Ishikawa (cell line): ENCODE data around the gene DEK.

Source experiments
- CEBPB ChIP-seq: IDR thresholded peaks from 2 replicates; pipeline ENCODE4 v1.6.1; 2012
- CREB1 ChIP-seq: IDR thresholded peaks from 2 replicates; pipeline ENCODE4 v1.6.1; 2012; ENCODE audit warnings: low read depth
- EGR1 ChIP-seq: IDR thresholded peaks from 2 replicates; pipeline ENCODE4 v1.6.1; 2012
- EP300 ChIP-seq: IDR thresholded peaks from 2 replicates; pipeline ENCODE4 v1.6.1; 2012; ENCODE audit warnings: borderline replicate concordance
- FOXM1 ChIP-seq: IDR thresholded peaks from 2 replicates; pipeline ENCODE4 v1.6.1; 2012; ENCODE audit warnings: low read depth, borderline replicate concordance
- NFIC ChIP-seq: IDR thresholded peaks from 2 replicates; pipeline ENCODE4 v1.6.1; 2012
- RAD21 ChIP-seq: IDR thresholded peaks from 2 replicates; pipeline ENCODE4 v1.6.1; 2012; ENCODE audit warnings: low read depth
- TAF1 ChIP-seq: IDR thresholded peaks from 2 replicates; pipeline ENCODE4 v1.6.1; 2012; ENCODE audit warnings: low read depth, mild to moderate bottlenecking
- TCF12 ChIP-seq: IDR thresholded peaks from 2 replicates; pipeline ENCODE4 v1.6.1; 2012; ENCODE audit warnings: low read depth
- TEAD4 ChIP-seq: IDR thresholded peaks from 2 replicates; pipeline ENCODE4 v1.6.1; 2012
- YY1 ChIP-seq: IDR thresholded peaks from 2 replicates; pipeline ENCODE4 v1.6.1; 2012; ENCODE audit warnings: low read depth
- ZBTB7A ChIP-seq: IDR thresholded peaks from 2 replicates; pipeline ENCODE4 v1.6.1; 2012; ENCODE audit warnings: low read depth
- TF ChIP-seq, protein P1 (sequence below): IDR thresholded peaks from 2 replicates; pipeline ENCODE4 v1.6.1; 2012; ENCODE audit warnings: low read depth, mild to moderate bottlenecking
- TF ChIP-seq, protein P2 (sequence below): IDR thresholded peaks from 2 replicates; pipeline ENCODE4 v1.6.1; 2012
- TF ChIP-seq, protein P3 (sequence below): IDR thresholded peaks from 2 replicates; pipeline ENCODE4 v1.6.1; 2012

Gene DEK

DNA sequence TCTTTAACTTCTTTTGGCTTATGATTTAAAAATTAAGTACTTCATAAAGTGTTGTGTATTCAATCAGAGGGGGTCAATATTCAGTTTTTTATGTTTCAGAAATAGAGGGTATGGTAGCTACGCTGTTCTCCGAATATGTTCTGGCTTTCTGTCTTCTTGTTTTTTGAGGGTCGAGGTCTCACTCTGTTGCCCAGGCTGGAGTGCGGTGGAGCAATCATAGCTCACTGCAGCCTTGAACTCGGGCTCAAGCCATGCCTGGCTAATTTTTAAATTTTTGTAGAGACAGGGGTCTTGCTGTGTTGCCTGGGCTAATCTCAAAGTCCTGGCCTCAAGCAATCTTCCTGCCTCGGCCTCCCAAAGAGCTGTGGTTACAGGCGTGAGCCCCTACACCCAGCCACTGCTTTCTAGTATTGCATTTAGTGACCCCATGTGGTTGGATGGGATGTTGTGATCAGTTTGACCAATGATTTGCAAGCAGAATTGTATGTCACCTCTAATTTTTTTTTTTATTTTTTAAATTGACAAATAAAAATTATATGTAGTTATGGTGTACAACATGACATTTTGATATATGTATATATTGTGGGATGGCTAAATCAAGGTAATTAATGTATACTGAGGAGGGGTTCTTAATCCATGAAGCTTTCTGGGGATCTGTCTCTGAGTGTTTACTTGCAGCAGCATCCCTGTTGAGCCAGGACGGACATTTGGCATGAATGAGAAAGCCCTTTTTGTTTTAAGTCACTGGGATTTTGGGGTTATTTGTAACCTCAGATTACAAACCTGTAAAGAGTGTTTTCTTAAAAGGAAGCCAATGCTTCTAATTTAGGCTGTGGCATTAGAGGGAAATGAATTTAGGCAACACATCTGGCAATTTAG is 38.5 kb upstream of the DEK start:
- TF ChIP-seq RAD21 (peak; percentile 31; the same call in 1 of the 2 replicates), ZBTB7A (no peak)

DNA sequence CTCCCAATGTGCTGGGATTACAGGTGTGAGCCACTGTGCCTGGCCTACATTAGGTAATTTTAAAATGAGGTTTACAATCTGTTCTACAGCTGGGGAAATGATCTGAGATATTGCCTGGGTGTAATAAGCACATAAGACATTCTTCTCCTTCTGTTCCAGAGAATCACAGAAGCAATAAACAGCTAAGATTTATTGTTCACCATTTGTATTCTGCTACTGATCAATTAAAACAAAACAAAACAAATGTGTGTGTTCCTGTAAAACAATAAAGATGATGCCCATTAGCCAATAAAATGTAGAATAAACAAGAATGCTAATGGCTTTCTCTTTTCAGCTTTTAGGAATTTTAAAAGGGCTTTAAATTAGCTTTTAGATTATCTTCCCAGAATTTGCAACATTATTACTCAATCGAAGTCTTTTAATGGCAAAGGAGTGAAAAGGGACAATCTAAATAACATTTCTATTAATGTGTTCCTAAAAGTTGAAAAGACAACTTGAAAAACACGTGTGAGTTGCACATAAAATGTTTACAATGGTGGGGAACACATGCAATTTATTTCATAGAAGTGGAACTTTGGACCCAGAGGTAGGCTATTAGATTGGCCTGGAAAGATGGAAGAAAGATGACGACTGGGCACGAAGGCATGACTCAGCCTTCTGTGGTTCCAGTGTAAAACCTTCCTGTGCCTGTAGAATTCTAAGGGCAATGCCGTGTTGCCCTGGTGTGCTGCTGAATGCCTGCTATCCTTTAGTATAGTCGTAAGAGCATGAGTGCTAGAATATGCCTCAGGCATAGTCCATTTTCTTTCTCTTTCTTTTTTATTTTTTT is 29.0 kb upstream of the DEK start:
- TF ChIP-seq EGR1 (no peak), TAF1 (no peak), NFIC (no peak), YY1 (no peak)

DNA sequence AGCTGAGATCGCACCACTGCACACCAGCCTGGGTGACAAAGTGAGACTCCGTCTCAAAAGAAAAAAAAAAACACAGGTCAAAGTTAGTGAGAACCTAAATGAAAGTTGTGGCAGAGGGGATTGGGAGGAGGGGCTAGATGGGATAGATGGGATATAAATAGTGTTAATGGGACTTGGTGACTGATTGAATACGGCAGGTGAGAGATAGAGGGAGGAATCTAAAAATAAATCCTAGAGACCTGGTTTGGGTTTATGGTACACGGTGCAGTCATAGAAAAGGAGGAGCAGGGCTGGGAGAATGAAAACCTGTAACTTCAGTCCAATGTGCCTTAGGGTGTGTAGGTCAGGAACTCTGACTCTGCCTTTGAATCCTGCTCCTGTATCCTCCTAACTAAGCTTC is 25.0 kb upstream of the DEK start:
- TF ChIP-seq, protein P1, sequence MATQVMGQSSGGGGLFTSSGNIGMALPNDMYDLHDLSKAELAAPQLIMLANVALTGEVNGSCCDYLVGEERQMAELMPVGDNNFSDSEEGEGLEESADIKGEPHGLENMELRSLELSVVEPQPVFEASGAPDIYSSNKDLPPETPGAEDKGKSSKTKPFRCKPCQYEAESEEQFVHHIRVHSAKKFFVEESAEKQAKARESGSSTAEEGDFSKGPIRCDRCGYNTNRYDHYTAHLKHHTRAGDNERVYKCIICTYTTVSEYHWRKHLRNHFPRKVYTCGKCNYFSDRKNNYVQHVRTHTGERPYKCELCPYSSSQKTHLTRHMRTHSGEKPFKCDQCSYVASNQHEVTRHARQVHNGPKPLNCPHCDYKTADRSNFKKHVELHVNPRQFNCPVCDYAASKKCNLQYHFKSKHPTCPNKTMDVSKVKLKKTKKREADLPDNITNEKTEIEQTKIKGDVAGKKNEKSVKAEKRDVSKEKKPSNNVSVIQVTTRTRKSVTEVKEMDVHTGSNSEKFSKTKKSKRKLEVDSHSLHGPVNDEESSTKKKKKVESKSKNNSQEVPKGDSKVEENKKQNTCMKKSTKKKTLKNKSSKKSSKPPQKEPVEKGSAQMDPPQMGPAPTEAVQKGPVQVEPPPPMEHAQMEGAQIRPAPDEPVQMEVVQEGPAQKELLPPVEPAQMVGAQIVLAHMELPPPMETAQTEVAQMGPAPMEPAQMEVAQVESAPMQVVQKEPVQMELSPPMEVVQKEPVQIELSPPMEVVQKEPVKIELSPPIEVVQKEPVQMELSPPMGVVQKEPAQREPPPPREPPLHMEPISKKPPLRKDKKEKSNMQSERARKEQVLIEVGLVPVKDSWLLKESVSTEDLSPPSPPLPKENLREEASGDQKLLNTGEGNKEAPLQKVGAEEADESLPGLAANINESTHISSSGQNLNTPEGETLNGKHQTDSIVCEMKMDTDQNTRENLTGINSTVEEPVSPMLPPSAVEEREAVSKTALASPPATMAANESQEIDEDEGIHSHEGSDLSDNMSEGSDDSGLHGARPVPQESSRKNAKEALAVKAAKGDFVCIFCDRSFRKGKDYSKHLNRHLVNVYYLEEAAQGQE, result no peak
- TF ChIP-seq RAD21, result no peak
- no peak for TF ChIP-seq TEAD4
- TF ChIP-seq CREB1, result no peak
- TF ChIP-seq CEBPB, result no peak
- TF ChIP-seq ZBTB7A, result no peak
- no peak for TF ChIP-seq TCF12
- no peak for TF ChIP-seq NFIC
- no peak for TF ChIP-seq FOXM1
- TF ChIP-seq TAF1, result no peak
- no peak for TF ChIP-seq EGR1
- TF ChIP-seq EP300, result no peak
- TF ChIP-seq, protein P2, sequence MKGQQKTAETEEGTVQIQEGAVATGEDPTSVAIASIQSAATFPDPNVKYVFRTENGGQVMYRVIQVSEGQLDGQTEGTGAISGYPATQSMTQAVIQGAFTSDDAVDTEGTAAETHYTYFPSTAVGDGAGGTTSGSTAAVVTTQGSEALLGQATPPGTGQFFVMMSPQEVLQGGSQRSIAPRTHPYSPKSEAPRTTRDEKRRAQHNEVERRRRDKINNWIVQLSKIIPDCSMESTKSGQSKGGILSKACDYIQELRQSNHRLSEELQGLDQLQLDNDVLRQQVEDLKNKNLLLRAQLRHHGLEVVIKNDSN, result no peak

DNA sequence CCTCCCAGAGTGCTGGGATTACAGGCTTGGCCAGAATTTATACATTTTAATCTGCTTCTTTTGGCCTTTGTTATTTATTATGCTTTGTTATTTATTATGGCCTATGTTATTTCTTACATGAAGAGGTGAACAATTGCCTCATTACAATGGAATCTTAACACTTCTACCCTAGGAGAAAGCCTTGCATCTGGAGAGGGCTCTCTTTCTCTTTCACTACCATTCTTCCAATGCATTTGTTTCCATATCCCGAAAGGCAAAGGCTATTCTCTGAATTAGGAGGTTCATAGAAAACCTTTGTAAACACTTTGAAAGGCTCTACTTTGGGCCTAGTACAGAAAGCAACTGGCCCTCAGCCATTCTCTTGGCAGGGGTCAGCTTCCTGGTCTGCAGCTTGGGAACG is 19.9 kb upstream of the DEK start:
- TF ChIP-seq, protein P1, result no peak
- no peak for TF ChIP-seq NFIC
- no peak for TF ChIP-seq CREB1
- no peak for TF ChIP-seq RAD21
- no peak for TF ChIP-seq EGR1
- TF ChIP-seq FOXM1, result no peak
- TF ChIP-seq TEAD4, result no peak
- no peak for TF ChIP-seq YY1
- no peak for TF ChIP-seq TAF1

DNA sequence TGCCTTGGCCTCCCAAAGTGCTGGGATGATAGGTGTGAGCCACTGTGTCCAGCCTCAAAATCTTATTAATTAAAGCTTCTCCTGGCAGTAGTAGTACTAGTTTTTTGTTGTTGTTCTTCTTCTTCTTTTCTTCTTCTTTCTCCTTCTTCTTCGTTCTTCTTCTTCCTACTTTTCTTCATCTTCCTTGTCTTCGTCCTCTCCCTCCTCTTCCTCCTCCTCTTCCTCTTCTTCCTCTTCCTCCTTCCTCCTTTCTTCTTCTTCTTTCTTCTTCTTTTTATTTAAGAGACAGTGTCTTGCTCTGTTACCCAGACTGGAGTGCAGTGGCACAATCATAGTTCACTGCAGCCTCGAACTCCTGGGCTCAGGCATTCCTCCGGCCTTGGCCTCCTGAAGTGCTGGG is 17.2 kb upstream of the DEK start:
- TF ChIP-seq FOXM1, result no peak
- TF ChIP-seq YY1, result no peak
- no peak for TF ChIP-seq TAF1
- TF ChIP-seq TCF12, result no peak
- no peak for TF ChIP-seq RAD21
- TF ChIP-seq TEAD4, result no peak
- TF ChIP-seq, protein P3, sequence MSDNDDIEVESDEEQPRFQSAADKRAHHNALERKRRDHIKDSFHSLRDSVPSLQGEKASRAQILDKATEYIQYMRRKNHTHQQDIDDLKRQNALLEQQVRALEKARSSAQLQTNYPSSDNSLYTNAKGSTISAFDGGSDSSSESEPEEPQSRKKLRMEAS, result no peak
- no peak for TF ChIP-seq EGR1
- no peak for TF ChIP-seq CEBPB
- TF ChIP-seq, protein P1, result no peak
- no peak for TF ChIP-seq EP300
- no peak for TF ChIP-seq ZBTB7A
- TF ChIP-seq, protein P2, result no peak
- TF ChIP-seq CREB1, result no peak
- no peak for TF ChIP-seq NFIC
